ENCODE data around the gene FRMD4A.
"Not testable (repeated sequence)": the region's sequence is repeated elsewhere in the genome, so short reads cannot be mapped to it uniquely, and the experiment has no call there.

DNA sequence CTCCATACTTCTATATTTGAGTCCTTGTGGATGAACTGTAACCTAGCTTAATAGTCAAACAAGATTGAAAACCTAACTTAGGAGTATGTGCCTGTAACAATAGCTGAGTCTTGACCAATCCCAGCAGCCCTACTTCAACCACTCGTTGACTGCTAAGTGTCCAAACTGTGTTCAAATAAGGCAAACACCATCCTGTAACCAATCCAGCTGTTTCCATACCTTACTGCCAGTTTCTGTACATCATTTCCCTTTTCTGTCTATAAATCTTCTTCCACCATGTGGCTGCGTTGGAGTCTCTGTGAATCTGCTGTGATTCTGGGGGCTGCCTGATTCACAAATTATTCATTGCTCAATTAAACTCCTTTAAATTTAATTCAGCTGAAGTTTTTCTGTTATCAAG, 195.5 kb downstream of the FRMD4A start:
- TF ChIP-seq CTCF (IDR thresholded peaks at IDR 0.05); POLR2A (IDR thresholded peaks at IDR 0.05); EP300 (IDR thresholded peaks at IDR 0.05; ENCODE audit: low read depth): not testable (repeated sequence)
